Breast epithelium (tissue), 3 donors: ENCODE results near the gene MESD.

Source experiments
- POLR2A ChIP-seq: fragments of 450-650 bp; IDR thresholded peaks from one replicate; pipeline ENCODE4 v1.6.1; 2016; ENCODE audit warnings: antibody characterized with exemption, mild to moderate bottlenecking, moderate library complexity
- POLR2AphosphoS5 ChIP-seq, 3 donors: sonication (generic); formaldehyde crosslinking; IDR thresholded peaks; one replicate each; pipeline ENCODE4 v1.6.1; 2017; ENCODE audit warnings: antibody characterized with exemption in 3 of 3
- TF ChIP-seq, protein P1 (sequence below), 3 donors: fragments of 450-650 bp; IDR thresholded peaks; one replicate each; pipeline ENCODE4 v1.5.1; 2016 to 2017; ENCODE audit warnings: antibody characterized with exemption in 3 of 3, mild to moderate bottlenecking in 3 of 3, moderate library complexity in 3 of 3

DNA sequence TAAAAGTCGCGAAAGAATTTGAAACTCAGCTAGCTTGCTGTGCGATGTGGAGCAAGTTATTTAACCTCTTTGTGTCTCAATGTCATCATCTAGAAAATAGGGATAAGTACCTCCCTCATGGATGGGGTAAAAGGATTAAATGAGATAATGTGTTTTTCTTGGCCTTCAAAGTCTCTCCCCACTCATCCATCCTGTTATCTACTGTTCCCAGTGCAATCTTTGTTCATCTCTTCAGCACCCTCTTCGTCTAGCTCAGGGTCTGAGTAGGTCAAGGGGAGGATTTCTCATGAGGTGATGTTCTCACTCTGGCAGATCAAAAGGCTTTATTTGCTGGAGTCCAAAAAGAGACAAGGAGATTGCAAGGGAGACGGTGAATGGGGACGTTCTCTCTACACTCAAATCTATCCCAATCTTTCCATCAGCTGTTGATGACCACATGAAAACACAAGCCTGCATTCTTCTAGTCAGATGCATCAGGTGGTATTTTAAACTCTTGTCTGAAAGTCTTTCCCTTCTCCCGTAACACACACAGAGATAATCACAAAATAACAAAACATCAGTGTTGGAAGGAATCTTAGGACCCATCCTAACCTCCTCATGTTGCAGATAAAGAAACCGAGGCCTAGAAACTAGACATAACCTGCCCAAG is 1.3 kb downstream of the MESD start:
- TF ChIP-seq, protein P1, sequence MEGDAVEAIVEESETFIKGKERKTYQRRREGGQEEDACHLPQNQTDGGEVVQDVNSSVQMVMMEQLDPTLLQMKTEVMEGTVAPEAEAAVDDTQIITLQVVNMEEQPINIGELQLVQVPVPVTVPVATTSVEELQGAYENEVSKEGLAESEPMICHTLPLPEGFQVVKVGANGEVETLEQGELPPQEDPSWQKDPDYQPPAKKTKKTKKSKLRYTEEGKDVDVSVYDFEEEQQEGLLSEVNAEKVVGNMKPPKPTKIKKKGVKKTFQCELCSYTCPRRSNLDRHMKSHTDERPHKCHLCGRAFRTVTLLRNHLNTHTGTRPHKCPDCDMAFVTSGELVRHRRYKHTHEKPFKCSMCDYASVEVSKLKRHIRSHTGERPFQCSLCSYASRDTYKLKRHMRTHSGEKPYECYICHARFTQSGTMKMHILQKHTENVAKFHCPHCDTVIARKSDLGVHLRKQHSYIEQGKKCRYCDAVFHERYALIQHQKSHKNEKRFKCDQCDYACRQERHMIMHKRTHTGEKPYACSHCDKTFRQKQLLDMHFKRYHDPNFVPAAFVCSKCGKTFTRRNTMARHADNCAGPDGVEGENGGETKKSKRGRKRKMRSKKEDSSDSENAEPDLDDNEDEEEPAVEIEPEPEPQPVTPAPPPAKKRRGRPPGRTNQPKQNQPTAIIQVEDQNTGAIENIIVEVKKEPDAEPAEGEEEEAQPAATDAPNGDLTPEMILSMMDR (IDR thresholded peaks at IDR 0.05) = no peak
- TF ChIP-seq POLR2AphosphoS5 (IDR thresholded peaks at IDR 0.05) (no peak), POLR2A (no peak)
